PFSK-1 (cell line): ENCODE measurements around the gene RAD9A.

Experiments
- FOXP2 ChIP-seq: optimal IDR thresholded peaks from 2 replicates; pipeline ENCODE3; 2011; ENCODE audit warnings: borderline replicate concordance, control low read depth, inconsistent platforms; ENCODE audit not compliant: insufficient read depth; ENCODE audit errors: extremely low read length, extremely low read depth
- POLR2AphosphoS5 ChIP-seq: IDR thresholded peaks from 2 replicates; pipeline ENCODE4 v1.6.1; 2012; ENCODE audit warnings: low read depth, mild to moderate bottlenecking, control low read depth, low read length, moderate library complexity
- SIN3A ChIP-seq: IDR thresholded peaks from 2 replicates; pipeline ENCODE4 v1.6.1; 2012; ENCODE audit warnings: mild to moderate bottlenecking, low read length, moderate library complexity, borderline replicate concordance; ENCODE audit not compliant: insufficient read depth
- TAF1 ChIP-seq: IDR thresholded peaks from 2 replicates; pipeline ENCODE4 v1.6.1; 2012; ENCODE audit warnings: low read length, control low read depth, borderline replicate concordance; ENCODE audit not compliant: insufficient read depth
- TF ChIP-seq, protein P1 (sequence below), 2 experiments: IDR thresholded peaks; 2 replicates each; pipeline versions ENCODE4 v1.6.1 to v1.8.0; 2011 to 2012; ENCODE audit warnings: low read depth in 2 of 2, low read length in 2 of 2, control low read depth in 1 of 2, inconsistent platforms in 1 of 2, mild to moderate bottlenecking in 1 of 2, moderate library complexity in 1 of 2; ENCODE audit not compliant: insufficient read depth in 1 of 2

DNA sequence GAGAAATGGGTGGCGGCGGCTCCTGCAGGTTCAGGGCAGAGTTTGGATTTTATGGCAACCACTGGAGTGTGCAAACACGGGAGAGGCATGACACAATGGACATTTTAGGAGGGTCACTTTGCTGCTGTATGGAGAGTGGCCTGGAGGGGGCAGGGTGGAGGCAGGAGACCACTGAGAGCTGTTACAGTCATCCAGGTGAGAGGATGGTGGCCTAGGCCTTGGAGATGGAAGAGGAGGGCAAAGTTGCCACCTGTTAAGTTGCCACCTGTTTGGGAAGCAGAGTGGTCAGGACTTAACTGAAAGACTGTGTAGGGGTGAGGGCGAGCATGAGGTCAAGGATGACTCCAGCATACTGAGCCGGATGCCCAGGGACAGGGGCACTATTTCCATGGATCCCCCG is 2.3 kb upstream of the RAD9A start:
- TF ChIP-seq POLR2AphosphoS5 (no peak), SIN3A (no peak), TAF1 (no peak), FOXP2 (no peak)
- TF ChIP-seq, protein P1, sequence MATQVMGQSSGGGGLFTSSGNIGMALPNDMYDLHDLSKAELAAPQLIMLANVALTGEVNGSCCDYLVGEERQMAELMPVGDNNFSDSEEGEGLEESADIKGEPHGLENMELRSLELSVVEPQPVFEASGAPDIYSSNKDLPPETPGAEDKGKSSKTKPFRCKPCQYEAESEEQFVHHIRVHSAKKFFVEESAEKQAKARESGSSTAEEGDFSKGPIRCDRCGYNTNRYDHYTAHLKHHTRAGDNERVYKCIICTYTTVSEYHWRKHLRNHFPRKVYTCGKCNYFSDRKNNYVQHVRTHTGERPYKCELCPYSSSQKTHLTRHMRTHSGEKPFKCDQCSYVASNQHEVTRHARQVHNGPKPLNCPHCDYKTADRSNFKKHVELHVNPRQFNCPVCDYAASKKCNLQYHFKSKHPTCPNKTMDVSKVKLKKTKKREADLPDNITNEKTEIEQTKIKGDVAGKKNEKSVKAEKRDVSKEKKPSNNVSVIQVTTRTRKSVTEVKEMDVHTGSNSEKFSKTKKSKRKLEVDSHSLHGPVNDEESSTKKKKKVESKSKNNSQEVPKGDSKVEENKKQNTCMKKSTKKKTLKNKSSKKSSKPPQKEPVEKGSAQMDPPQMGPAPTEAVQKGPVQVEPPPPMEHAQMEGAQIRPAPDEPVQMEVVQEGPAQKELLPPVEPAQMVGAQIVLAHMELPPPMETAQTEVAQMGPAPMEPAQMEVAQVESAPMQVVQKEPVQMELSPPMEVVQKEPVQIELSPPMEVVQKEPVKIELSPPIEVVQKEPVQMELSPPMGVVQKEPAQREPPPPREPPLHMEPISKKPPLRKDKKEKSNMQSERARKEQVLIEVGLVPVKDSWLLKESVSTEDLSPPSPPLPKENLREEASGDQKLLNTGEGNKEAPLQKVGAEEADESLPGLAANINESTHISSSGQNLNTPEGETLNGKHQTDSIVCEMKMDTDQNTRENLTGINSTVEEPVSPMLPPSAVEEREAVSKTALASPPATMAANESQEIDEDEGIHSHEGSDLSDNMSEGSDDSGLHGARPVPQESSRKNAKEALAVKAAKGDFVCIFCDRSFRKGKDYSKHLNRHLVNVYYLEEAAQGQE (IDR thresholded peaks at IDR 0.05; ENCODE audit: insufficient read depth in 1 of 2, low read depth in 2 of 2, low read length in 2 of 2): no peak
